Ammon's horn (tissue), 1 donor: ENCODE results near the gene MYEOV.

Experiments used
- DNase-seq: peaks from one replicate; pipeline ENCODE4 v3.0.0-alpha.2; 2016; ENCODE audit warnings: low spot score

Gene MYEOV

GRCh38 chr11:69342588-69343330 lies 48.8 kb downstream of the MYEOV start:
- DNase-seq, result no peak

GRCh38 chr11:69343401-69344321 lies 49.7 kb downstream of the MYEOV start:
- DNase-seq, result no peak

GRCh38 chr11:69344570-69345145 lies 50.7 kb downstream of the MYEOV start:
- no peak for DNase-seq
